Midbrain (tissue), 1 donor: ENCODE results near the gene COL20A1.

ENCODE experiments used
- DNase-seq: peaks from one replicate; lab custom pipeline; 2025; lab: John Stamatoyannopoulos, UW

COL20A1 gene

GRCh38 chr20:63362436-63363009 lies 69.5 kb downstream of the COL20A1 start:
- no peak for DNase-seq

- no peak for DNase-seq
These were observed 70.3 kb downstream of the COL20A1 start for GRCh38 chr20:63363013-63363957.

- no peak for DNase-seq
These were observed 71.1 kb downstream of the COL20A1 start for GRCh38 chr20:63363981-63364561.

- no peak for DNase-seq
These were observed 72.0 kb downstream of the COL20A1 start for GRCh38 chr20:63364801-63365585.

- DNase-seq, result no peak
These were observed 72.8 kb downstream of the COL20A1 start for GRCh38 chr20:63365601-63366389.

- DNase-seq, result no peak
These were observed 73.7 kb downstream of the COL20A1 start for GRCh38 chr20:63366390-63367365.

GRCh38 chr20:63367446-63368055 lies 74.6 kb downstream of the COL20A1 start:
- no peak for DNase-seq

GRCh38 chr20:63368151-63368550 lies 75.2 kb downstream of the COL20A1 start:
- DNase-seq, result no peak

- DNase-seq, result no peak
These were observed 76.1 kb downstream of the COL20A1 start for GRCh38 chr20:63369024-63369530.

GRCh38 chr20:63369724-63370617 lies 77.0 kb downstream of the COL20A1 start:
- DNase-seq, result no peak

- no peak for DNase-seq
These were observed 77.7 kb downstream of the COL20A1 start for GRCh38 chr20:63370618-63371187.

- no peak for DNase-seq
These were observed 78.4 kb downstream of the COL20A1 start for GRCh38 chr20:63371291-63371865.

- DNase-seq, result no peak
These were observed 80.2 kb downstream of the COL20A1 start for GRCh38 chr20:63372971-63373885.

- no peak for DNase-seq
These were observed 81.0 kb downstream of the COL20A1 start for GRCh38 chr20:63373996-63374395.

- DNase-seq, result no peak
These were observed 81.5 kb downstream of the COL20A1 start for GRCh38 chr20:63374504-63374903.

GRCh38 chr20:63375438-63375837 lies 82.5 kb downstream of the COL20A1 start:
- DNase-seq, result no peak
